Neural progenitor cell (in vitro differentiated cells): ENCODE results near the gene ATG16L1. TPM values are rescaled to one million over a fixed set of nuclear protein-coding genes. Genes with fewer than 3 reads are reported as not detected.

Source experiments
- DNase-seq: peaks from one replicate; pipeline ENCODE4 v3.0.0-alpha.2; 2016; ENCODE audit warnings: low spot score
- H2AFZ ChIP-seq: fragments of 200-600 bp; sonication (generic); replicated peaks from 2 replicates; pipeline ENCODE4 v1.6.1; 2016; ENCODE audit warnings: antibody characterized with exemption
- H3F3A ChIP-seq: fragments of 200-600 bp; sonication (generic); 2 replicates; pipeline ENCODE4 v1.6.1; 2016; ENCODE audit warnings: antibody characterized with exemption, low read depth
- H3K27ac ChIP-seq: fragments of 200-600 bp; sonication (generic); 2 replicates; pipeline ENCODE4 v1.5.1; 2016; ENCODE audit warnings: mild to moderate bottlenecking
- H3K27me3 ChIP-seq: fragments of 200-600 bp; sonication (generic); 2 replicates; pipeline ENCODE4 v1.6.1; 2016; ENCODE audit warnings: mild to moderate bottlenecking, moderate library complexity
- H3K36me3 ChIP-seq: fragments of 200-600 bp; sonication (generic); 2 replicates; pipeline ENCODE4 v1.5.1; 2016
- H3K4me1 ChIP-seq: fragments of 200-600 bp; sonication (generic); 2 replicates; pipeline ENCODE4 v1.6.1; 2016; ENCODE audit warnings: mixed run types
- H3K4me2 ChIP-seq: fragments of 200-600 bp; sonication (generic); 2 replicates; pipeline ENCODE4 v1.6.1; 2016
- H3K4me3 ChIP-seq: fragments of 200-600 bp; sonication (generic); 2 replicates; pipeline ENCODE4 v1.5.1; 2016
- H3K79me2 ChIP-seq: fragments of 200-600 bp; sonication (generic); 2 replicates; pipeline ENCODE4 v1.6.1; 2016; ENCODE audit warnings: low read depth
- H3K9ac ChIP-seq: fragments of 200-600 bp; sonication (generic); 2 replicates; pipeline ENCODE4 v1.6.1; 2016
- H3K9me3 ChIP-seq: fragments of 200-600 bp; sonication (generic); 2 replicates; pipeline ENCODE4 v1.5.1; 2016; ENCODE audit warnings: low read depth
- H4K20me1 ChIP-seq: fragments of 200-600 bp; sonication (generic); 2 replicates; pipeline ENCODE4 v1.6.1; 2016; ENCODE audit warnings: low read depth
- H3K27ac Mint-ChIP-seq: 3 replicates; pipeline ENCODE4 v1.8.0; 2021; ENCODE audit warnings: mixed read lengths
- H3K27me3 Mint-ChIP-seq: 2 replicates; pipeline ENCODE4 v1.8.0; 2022; ENCODE audit warnings: low read depth, mild to moderate bottlenecking, inconsistent platforms, moderate library complexity, mixed read lengths; ENCODE audit not compliant: insufficient read depth
- H3K36me3 Mint-ChIP-seq: 3 replicates; pipeline ENCODE4 v1.8.0; 2021; ENCODE audit warnings: mixed read lengths
- H3K4me1 Mint-ChIP-seq: 3 replicates; pipeline ENCODE4 v1.8.0; 2021; ENCODE audit warnings: mixed read lengths
- H3K4me3 Mint-ChIP-seq: 3 replicates; pipeline ENCODE4 v1.8.0; 2021; ENCODE audit warnings: mild to moderate bottlenecking, moderate library complexity, mixed read lengths
- H3K9me3 Mint-ChIP-seq: 3 replicates; pipeline ENCODE4 v1.8.0; 2020; ENCODE audit warnings: mixed read lengths
- CTCF ChIP-seq: fragments of 200-600 bp; sonication (generic); IDR thresholded peaks from 2 replicates; pipeline ENCODE4 v1.5.1; 2017; ENCODE audit warnings: antibody characterized with exemption, mild to moderate bottlenecking
- EZH2 ChIP-seq: fragments of 200-600 bp; sonication (generic); IDR thresholded peaks from 2 replicates; pipeline ENCODE4 v1.6.1; 2017; ENCODE audit warnings: antibody characterized with exemption, mild to moderate bottlenecking, moderate library complexity
- EZH2phosphoT487 ChIP-seq: fragments of 200-600 bp; sonication (generic); IDR thresholded peaks from 2 replicates; pipeline ENCODE4 v1.6.1; 2017; ENCODE audit warnings: antibody characterized with exemption
- total RNA-seq: library from RNA; depleted of rRNA; stranded (reverse); fragments of >200 nt; gene quantifications from 2 replicates; pipeline ENCODE4 v1.2.3, GENCODE V29; 2015; ENCODE audit warnings: low replicate concordance

Gene ATG16L1
- total RNA-seq, 1 donor from 2014 or later, result 25.3 TPM

- H3K9me3 ChIP-seq, result no peaks in the 10 kb centered on the region
- no peak for TF ChIP-seq CTCF
- no peak for TF ChIP-seq EZH2
- TF ChIP-seq EZH2phosphoT487, result no peak
- Mint-ChIP-seq H3K4me3 (no peak overlapping the region), H3K27me3 (no peaks in the 10 kb centered on the region), H3K27ac (no peak overlapping the region), H3K4me1 (no peaks in the 10 kb centered on the region), H3K9me3 (peaks cover 3% of the 10 kb centered on the region), H3K36me3 (no peaks in the 10 kb centered on the region)
- H3K4me2 ChIP-seq, result no peak overlapping the region
- H3K4me1 ChIP-seq, result no peaks in the 10 kb centered on the region
- no peak overlapping the region for H3K4me3 ChIP-seq
- H4K20me1 ChIP-seq, result no peaks in the 10 kb centered on the region
- H2AFZ ChIP-seq, result no peak overlapping the region
- no peaks in the 10 kb centered on the region for H3K27me3 ChIP-seq
- no peaks in the 10 kb centered on the region for H3F3A ChIP-seq
- no peak overlapping the region for H3K9ac ChIP-seq
- no peaks in the 10 kb centered on the region for H3K79me2 ChIP-seq
- no peak for DNase-seq
- H3K36me3 ChIP-seq, result no peaks in the 10 kb centered on the region
- H3K27ac ChIP-seq, result no peak overlapping the region
Measured at GRCh38 chr2:233242231-233242927, 9.1 kb upstream of the ATG16L1 start.

- TF ChIP-seq EZH2 (no peak), EZH2phosphoT487 (no peak), CTCF (no peak)
- no peaks in the 10 kb centered on the region for H3K4me1 Mint-ChIP-seq
- Histone ChIP-seq H3K27ac (no peak overlapping the region), H4K20me1 (no peaks in the 10 kb centered on the region), H3K79me2 (no peaks in the 10 kb centered on the region), H3K36me3 (no peaks in the 10 kb centered on the region), H3F3A (no peaks in the 10 kb centered on the region), H3K9me3 (no peaks in the 10 kb centered on the region), H2AFZ (no peak overlapping the region), H3K4me1 (no peaks in the 10 kb centered on the region), H3K4me3 (no peak overlapping the region), H3K27me3 (no peaks in the 10 kb centered on the region), H3K9ac (no peak overlapping the region), H3K4me2 (no peak overlapping the region)
- H3K27me3 Mint-ChIP-seq, result no peaks in the 10 kb centered on the region
- no peak overlapping the region for H3K27ac Mint-ChIP-seq
- DNase-seq, result no peak
- peaks cover 3% of the 10 kb centered on the region for H3K9me3 Mint-ChIP-seq
- no peaks in the 10 kb centered on the region for H3K36me3 Mint-ChIP-seq
- H3K4me3 Mint-ChIP-seq, result no peak overlapping the region
Measured at GRCh38 chr2:233243348-233243747, 8.1 kb upstream of the ATG16L1 start.

GRCh38 chr2:233244818-233245217 is 6.7 kb upstream of the ATG16L1 start:
- Histone ChIP-seq H3K79me2 (no peaks in the 10 kb centered on the region), H3F3A (no peaks in the 10 kb centered on the region), H3K36me3 (no peaks in the 10 kb centered on the region), H3K27me3 (no peaks in the 10 kb centered on the region), H3K9ac (no peak overlapping the region), H4K20me1 (no peaks in the 10 kb centered on the region), H3K4me2 (no peak overlapping the region), H2AFZ (no peak overlapping the region), H3K27ac (no peak overlapping the region), H3K9me3 (no peaks in the 10 kb centered on the region), H3K4me3 (no peak overlapping the region), H3K4me1 (no peaks in the 10 kb centered on the region)
- TF ChIP-seq EZH2phosphoT487 (no peak), CTCF (no peak), EZH2 (no peak)
- no peak overlapping the region for H3K27ac Mint-ChIP-seq
- H3K9me3 Mint-ChIP-seq, result no peaks in the 10 kb centered on the region
- no peaks in the 10 kb centered on the region for H3K27me3 Mint-ChIP-seq
- H3K4me3 Mint-ChIP-seq, result no peak overlapping the region
- H3K4me1 Mint-ChIP-seq, result no peaks in the 10 kb centered on the region
- no peaks in the 10 kb centered on the region for H3K36me3 Mint-ChIP-seq
- no peak for DNase-seq
